ENCODE measurements around the gene WDR54. TPM values are rescaled to one million over a fixed set of nuclear protein-coding genes. Genes with fewer than 3 reads are reported as not detected.
A peak's percentile ranks its signal among the peaks of the same experiment; 100 is the strongest.
"Not testable (repeated sequence)": the region's sequence is repeated elsewhere in the genome, so short reads cannot be mapped to it uniquely, and the experiment has no call there.

The WDR54 gene
- total RNA-seq, 2 donors from 2014 or later, result 11.4 to 19.4 TPM

- no peak overlapping the region for H3K4me3 ChIP-seq
- H3K27me3 ChIP-seq (replicated peaks; ENCODE audit: insufficient read depth), result no peaks in the 10 kb centered on the region
- no peak for DNase-seq (ENCODE audit: low spot score)
- no peaks in the 10 kb centered on the region for H3K36me3 ChIP-seq
- TF ChIP-seq CTCF (IDR thresholded peaks at IDR 0.05) (no peak), POLR2A (IDR thresholded peaks at IDR 0.05) (no peak), POLR2AphosphoS5 (IDR thresholded peaks at IDR 0.05) (no peak)
- no peaks in the 10 kb centered on the region for H3K9me3 ChIP-seq
- H3K27ac ChIP-seq, result no peak overlapping the region
- peaks cover 5% of the 10 kb centered on the region for H3K4me1 ChIP-seq (replicated peaks)
- intact Hi-C loops (cut with DNase I), result loop anchor here (2.0 kb wide), 1 partner anchor 27 kb away; no protein-coding TSS in a partner anchor
- 90% methylated on average over 2 of the region's 2 CpGs for WGBS
Measured at GRCh38 chr2:74420006-74420405, 1.5 kb upstream of the WDR54 start.

- not testable (repeated sequence) for H3K36me3 ChIP-seq; H3K4me1 ChIP-seq (replicated peaks); H3K27ac ChIP-seq; H3K9me3 ChIP-seq; H3K27me3 ChIP-seq (replicated peaks; ENCODE audit: insufficient read depth); DNase-seq (ENCODE audit: low spot score)
- WGBS, result 79% methylated on average over 19 of the region's 19 CpGs
- H3K4me3 ChIP-seq, result peak overlapping the region in 1 of 2 donors; percentile 62
- intact Hi-C loops (cut with DNase I), result loop anchor here (2.0 kb wide), 1 partner anchor 28 kb away; no protein-coding TSS in a partner anchor
Measured at GRCh38 chr2:74420443-74421103, 957 bp upstream of the WDR54 start.

- H3K36me3 ChIP-seq, result peaks cover 0 to under 1% of the 10 kb centered on the region in 2 donors
- WGBS, result 78% methylated on average over 9 of the region's 9 CpGs
Measured at GRCh38 chr2:74423231-74424095, 1.9 kb downstream of the WDR54 start.

GRCh38 chr2:74424139-74424992 is 2.8 kb downstream of the WDR54 start:
- DNase-seq (ENCODE audit: low spot score), result no peak
- H3K27ac ChIP-seq, result no peak overlapping the region
- TF ChIP-seq CTCF (IDR thresholded peaks at IDR 0.05) (no peak), POLR2AphosphoS5 (IDR thresholded peaks at IDR 0.05) (no peak), POLR2A (IDR thresholded peaks at IDR 0.05) (no peak)

More at GRCh38 chr2:74423231-74424095, 1.9 kb downstream of the WDR54 start:
- Histone ChIP-seq H3K27me3 (replicated peaks; ENCODE audit: insufficient read depth) (no peaks in the 10 kb centered on the region), H3K4me1 (replicated peaks) (no peaks in the 10 kb centered on the region), H3K27ac (no peak overlapping the region), H3K4me3 (no peak overlapping the region), H3K9me3 (no peaks in the 10 kb centered on the region)
- intact Hi-C loops (cut with DNase I), result no loop called here
- TF ChIP-seq POLR2AphosphoS5 (IDR thresholded peaks at IDR 0.05) (no peak), CTCF (IDR thresholded peaks at IDR 0.05) (no peak), POLR2A (IDR thresholded peaks at IDR 0.05) (no peak)
- DNase-seq (ENCODE audit: low spot score), result no peak

GRCh38 chr2:74424995-74425406 is 3.5 kb downstream of the WDR54 start:
- WGBS, result 77% methylated on average over 5 of the region's 5 CpGs
- Histone ChIP-seq H3K27ac (no peak overlapping the region), H3K9me3 (no peaks in the 10 kb centered on the region), H3K4me3 (no peak overlapping the region), H3K36me3 (peaks cover 0 to 11% of the 10 kb centered on the region in 2 donors), H3K27me3 (replicated peaks; ENCODE audit: insufficient read depth) (no peaks in the 10 kb centered on the region), H3K4me1 (replicated peaks) (no peaks in the 10 kb centered on the region)
- no peak for TF ChIP-seq POLR2A (IDR thresholded peaks at IDR 0.05)
- TF ChIP-seq POLR2AphosphoS5 (IDR thresholded peaks at IDR 0.05), result no peak
- no peak for TF ChIP-seq CTCF (IDR thresholded peaks at IDR 0.05)
- intact Hi-C loops (cut with DNase I), result no loop called here
- DNase-seq (ENCODE audit: low spot score), result no peak

More at GRCh38 chr2:74424139-74424992, 2.8 kb downstream of the WDR54 start:
- Histone ChIP-seq H3K27me3 (replicated peaks; ENCODE audit: insufficient read depth) (no peaks in the 10 kb centered on the region), H3K4me3 (no peak overlapping the region), H3K36me3 (peaks cover 0 to 6% of the 10 kb centered on the region in 2 donors), H3K4me1 (replicated peaks) (no peaks in the 10 kb centered on the region), H3K9me3 (no peaks in the 10 kb centered on the region)
- intact Hi-C loops (cut with DNase I), result no loop called here
- 86% methylated on average over 5 of the region's 5 CpGs for WGBS

All from prostate gland (tissue), 2 donors.